Fibroblast of mammary gland (primary cell): ENCODE results near the gene TECTA.
"Not testable (repeated sequence)": the region's sequence is repeated elsewhere in the genome, so short reads cannot be mapped to it uniquely, and the experiment has no call there.

Source experiments
- DNase-seq: peaks from one replicate; pipeline ENCODE4 v3.0.0-alpha.2; 2010; ENCODE audit warnings: low read depth
- H3K4me3 ChIP-seq: 2 replicates; pipeline ENCODE4 v1.5.1; 2011; ENCODE audit warnings: low read depth, mild to moderate bottlenecking, low read length, moderate library complexity; ENCODE audit not compliant: control insufficient read depth
- CTCF ChIP-seq: conservative IDR thresholded peaks from 2 replicates; pipeline ENCODE4 v1.5.1; 2011; ENCODE audit warnings: low read depth, low read length, inconsistent platforms; ENCODE audit not compliant: control insufficient read depth, insufficient read depth

Gene TECTA

GRCh38 chr11:121159741-121160140 is 58.7 kb downstream of the TECTA start:
- no peak overlapping the region for H3K4me3 ChIP-seq
- no peak for DNase-seq
- TF ChIP-seq CTCF, result no peak

GRCh38 chr11:121161349-121161917 is 60.4 kb downstream of the TECTA start:
- no peak overlapping the region for H3K4me3 ChIP-seq
- TF ChIP-seq CTCF, result no peak
- no peak for DNase-seq

- no peak for DNase-seq
Observed at GRCh38 chr11:121163658-121164308, 62.7 kb downstream of the TECTA start.

GRCh38 chr11:121177629-121178028 is 76.6 kb downstream of the TECTA start:
- not testable (repeated sequence) for H3K4me3 ChIP-seq, DNase-seq

More at GRCh38 chr11:121163658-121164308, 62.7 kb downstream of the TECTA start:
- no peak overlapping the region for H3K4me3 ChIP-seq
- no peak for TF ChIP-seq CTCF

- DNase-seq, result no peak
- no peak for TF ChIP-seq CTCF
- H3K4me3 ChIP-seq, result no peak overlapping the region
Observed at GRCh38 chr11:121179306-121179705, 78.3 kb downstream of the TECTA start.

- no peak for TF ChIP-seq CTCF
- H3K4me3 ChIP-seq, result no peak overlapping the region
- DNase-seq, result no peak
Observed at GRCh38 chr11:121180183-121180582, 79.1 kb downstream of the TECTA start.

GRCh38 chr11:121188776-121189175 is 87.7 kb downstream of the TECTA start:
- no peak for TF ChIP-seq CTCF
- no peak for DNase-seq
- no peak overlapping the region for H3K4me3 ChIP-seq
